HK-2 (cell line): Measurements from ENCODE around the gene CAMSAP1.

Experiments
- DNase-seq: peaks from one replicate; pipeline ENCODE4 v3.0.0-alpha.2; 2018; ENCODE audit not compliant: unreplicated experiment

Gene CAMSAP1

DNA sequence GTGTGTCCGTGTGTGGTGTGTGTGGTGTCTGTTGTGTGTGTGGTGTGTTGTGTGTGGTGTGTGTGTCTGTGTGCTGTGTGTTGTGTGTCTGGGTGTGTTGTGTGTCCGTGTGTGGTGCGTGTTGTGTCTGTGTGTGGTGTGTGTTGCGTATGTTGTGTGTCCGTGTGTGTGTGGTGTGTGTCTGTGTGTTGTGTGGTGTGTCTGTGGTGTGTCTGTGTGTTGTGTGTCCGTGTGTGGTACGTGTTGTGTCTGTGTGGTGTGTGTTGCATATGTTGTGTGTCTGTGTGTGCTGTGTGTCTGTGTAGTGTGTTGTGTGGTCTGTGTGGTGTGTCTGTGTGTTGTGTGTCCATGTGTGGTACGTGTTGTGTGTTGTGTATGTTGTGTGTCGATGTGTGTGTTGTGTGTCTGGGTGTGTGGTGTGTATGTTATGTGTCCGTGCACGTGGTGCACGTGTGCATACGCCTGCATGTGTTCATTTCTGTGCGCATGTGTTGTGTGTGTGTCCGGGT, 133.1 kb downstream of the CAMSAP1 start:
- DNase-seq = no peak

DNA sequence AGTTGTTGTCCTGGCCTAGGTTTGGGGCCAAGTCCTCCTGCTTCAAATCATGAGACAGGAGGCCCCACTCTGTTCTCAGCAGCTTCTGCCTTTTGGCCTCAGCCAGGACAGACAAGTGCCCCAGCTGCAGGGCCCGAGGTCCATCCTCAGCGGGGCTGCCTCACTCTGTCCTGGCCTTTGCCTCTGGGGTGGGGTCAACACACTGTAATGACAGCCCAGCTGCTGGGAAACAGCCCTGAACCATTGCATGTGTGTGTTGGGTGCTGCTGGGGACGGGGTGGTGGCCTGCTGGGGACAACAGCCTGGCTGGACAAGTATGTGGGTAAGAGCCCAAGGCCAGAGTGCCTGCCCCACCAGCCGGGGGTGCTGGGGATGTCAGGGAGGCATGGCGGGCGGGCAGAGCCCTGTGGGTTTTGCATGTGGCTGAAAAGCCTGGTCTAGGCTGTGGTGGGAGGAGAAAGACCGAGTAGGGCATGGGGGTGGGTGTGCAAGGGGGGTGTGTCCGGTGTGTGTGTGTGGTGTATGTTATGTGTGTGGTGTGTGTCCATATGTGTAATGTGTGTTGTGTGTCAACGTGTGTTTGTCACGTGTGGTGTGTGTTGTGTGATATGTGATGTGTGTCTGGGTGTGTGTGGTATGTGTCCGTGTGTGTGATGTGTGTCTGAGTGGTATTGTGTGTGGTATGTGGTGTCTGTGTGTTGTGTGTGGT, 133.7 kb downstream of the CAMSAP1 start:
- no peak for DNase-seq

DNA sequence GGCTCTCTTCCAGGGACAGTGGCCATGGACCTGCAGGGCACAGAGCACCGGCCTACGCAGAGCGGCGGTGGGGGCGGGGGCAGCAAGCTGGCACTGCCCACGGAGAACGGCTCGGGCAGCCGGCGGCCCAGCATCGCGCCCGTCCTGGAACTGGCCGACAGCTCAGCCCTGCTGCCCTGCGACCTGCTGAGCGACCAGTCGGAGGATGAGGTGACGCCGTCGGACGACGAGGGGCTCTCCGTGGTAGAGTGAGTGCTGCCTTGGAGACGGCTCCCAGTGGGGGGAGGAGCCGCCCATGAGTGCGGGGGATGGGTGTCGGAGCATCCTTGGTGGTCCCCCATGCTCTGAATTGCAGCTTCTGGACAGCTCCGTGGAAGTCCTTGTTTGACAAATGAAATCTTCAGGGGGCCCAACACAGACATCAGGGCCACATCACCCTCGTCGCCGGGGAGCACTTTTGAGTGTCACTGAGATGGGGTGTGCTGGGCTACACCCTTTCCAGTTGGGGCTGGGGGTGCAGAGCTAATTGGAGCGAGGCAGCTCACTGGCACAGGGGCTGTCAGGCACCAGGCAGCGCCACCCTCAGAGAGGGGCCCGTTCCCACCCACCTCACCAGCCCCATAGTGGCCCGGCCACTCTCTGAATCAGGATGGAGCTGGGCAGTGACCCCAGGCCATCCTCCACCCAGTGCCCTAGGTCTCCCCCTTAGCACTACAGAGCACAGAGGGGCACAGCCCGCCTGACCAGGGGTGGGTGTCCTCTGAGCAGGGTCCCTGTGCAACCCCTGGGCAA, 134.4 kb downstream of the CAMSAP1 start:
- no peak for DNase-seq

DNA sequence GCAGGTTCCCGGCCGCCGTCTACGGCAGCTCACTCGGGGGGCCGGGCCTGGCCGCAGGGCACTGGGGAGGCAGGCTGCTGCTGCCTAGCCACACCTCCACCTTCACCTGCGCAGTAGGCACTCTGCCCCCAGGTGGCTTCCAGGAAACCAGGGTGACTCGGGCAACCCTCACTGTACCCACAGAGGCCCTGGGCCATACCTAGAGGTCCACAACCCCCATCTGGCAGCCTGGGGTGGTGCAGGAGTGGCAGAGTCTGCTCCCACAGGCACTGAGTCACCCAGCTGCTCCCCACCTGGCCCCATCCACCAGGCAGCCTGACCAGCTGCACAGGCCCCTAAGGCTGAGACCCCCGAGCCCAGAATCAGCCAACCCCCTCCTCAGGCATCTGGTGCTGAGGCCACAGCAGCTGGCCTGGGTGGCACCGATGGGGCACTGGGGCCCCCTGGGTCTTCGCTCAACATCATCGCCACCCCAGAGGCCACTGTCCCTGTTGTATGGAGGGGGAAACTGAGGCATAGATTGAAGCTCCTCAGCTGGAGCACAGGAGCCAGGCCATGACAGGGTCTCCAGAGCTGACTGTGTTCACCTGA, 135.2 kb downstream of the CAMSAP1 start:
- no peak for DNase-seq

DNA sequence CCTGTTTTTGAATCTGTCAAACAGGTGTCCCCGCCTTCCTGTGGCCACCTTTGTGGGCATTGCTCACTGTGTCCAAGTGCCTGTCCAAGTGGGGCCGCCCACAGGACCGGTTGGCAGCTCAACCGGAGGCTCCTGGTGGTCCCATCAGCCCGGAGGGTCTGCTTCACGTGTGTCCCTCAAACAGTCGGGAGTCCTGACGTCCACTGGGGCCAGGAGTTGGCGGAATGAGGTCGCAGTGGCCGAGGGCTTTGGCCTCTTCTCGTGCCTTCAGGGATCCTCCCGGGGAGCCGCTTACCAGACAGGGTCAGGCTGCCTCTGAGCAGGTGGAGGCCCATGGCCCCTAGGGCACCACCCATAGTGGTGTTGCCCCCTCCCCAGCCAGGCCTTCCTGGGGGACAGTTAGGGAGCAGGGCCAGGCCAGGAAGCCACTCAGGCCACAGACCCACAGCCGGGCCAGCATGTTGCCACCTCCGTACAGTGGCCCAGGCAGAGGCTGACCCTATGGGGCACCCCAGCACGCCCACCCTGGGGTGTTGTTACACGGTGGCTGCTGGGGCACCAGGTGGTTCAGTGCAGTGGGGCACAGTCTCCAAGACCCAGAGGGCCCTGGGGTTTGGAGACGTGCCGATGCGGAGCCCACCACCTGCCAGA, 135.8 kb downstream of the CAMSAP1 start:
- no peak for DNase-seq

DNA sequence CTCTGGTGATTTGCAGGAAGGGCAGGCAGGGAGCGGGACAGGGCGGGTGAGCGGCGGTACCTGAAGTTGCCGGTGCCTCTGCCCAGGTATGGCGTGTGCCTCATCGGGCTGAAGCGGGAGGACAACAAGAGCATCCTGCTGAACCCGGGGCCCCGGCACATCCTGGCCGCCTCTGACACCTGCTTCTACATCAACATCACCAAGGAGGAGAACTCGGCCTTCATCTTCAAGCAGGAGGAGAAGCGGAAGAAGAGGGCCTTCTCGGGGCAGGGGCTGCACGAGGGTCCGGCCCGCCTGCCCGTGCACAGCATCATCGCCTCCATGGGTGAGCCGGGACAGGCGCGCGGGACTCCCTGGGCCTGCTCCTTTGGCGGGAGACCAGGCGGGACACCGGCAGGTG, 136.6 kb downstream of the CAMSAP1 start:
- no peak for DNase-seq

DNA sequence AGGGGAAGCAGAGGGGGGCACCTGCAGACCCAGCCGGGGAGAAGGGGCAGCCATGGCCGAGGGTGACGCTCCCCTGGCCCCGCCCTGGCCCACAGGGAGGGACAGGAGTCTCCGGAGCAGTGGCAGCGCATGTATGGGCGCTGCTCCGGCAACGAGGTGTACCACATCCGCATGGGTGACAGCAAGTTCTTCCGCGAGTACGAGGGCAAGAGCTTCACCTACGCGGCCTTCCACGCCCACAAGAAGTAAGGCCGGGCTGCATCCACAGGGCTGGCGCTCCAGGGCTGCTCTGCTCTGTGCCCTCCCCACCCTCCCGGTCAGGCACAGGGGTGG, 137.2 kb downstream of the CAMSAP1 start:
- DNase-seq = no peak

DNA sequence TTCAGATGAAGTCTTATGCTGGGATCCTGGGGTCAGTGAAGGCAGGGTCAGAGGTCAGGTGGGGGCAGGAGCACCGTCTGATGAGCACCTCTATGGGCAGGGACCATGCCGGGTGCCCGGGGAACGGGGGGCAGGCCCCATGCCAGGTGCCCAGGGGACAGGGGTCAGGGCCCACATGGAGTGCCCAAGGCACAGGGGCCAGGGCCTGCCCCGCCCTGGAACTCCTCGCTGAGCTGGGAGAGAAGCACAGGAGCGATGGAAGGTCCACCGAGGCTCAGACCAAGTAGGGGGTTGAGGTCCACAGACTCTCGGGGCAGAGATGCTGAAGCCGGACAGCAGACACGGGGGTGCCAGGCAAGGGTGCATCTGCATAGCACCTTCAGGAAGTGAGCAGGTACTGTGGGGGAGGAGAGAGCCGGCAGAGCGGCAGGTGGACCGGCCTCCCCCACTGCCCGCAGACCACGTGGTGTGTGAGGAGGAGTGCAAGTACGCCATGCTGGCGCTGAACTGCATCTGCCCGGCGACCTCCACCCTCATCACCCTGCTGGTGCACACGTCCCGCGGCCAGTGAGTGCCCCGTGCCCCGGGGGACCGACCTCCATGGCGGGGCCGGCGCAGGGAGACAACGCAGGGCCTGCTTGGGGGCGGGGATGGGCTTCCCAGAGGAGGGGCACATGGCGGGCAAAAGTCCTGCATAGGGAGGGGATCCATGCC, 137.7 kb downstream of the CAMSAP1 start:
- DNase-seq = no peak

DNA sequence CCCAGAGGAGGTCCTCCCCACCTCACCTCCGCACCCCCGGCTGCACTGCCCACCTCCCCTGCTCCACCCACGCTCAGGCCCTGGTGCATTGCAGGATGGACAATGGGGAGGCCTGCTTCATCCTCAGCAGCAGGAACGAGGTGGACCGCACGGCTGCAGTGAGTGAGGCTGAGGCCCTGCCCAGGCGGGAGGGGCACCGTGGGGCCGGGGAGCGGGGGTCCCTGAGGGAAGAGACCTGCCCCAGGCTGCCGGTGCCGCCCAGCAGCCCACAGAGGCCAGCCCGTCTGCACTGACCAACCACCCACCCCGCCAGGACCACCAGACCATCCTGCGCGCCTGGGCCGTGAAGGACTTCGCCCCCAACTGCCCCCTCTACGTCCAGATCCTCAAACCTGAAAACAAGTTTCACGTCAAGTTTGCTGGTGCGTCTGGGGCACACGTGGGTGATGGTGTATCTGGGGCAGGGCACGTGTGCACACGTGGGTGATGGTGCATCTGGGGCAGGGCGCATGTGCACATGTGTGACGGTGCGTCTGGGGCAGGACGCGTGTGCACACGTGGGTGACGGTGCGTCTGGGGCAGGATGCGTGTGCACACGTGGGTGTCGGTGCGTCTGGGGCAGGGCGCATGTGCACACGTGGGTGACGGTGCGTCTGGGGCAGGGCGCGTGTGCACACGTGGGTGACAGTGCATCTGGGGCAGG, 138.7 kb downstream of the CAMSAP1 start:
- DNase-seq = no peak

DNA sequence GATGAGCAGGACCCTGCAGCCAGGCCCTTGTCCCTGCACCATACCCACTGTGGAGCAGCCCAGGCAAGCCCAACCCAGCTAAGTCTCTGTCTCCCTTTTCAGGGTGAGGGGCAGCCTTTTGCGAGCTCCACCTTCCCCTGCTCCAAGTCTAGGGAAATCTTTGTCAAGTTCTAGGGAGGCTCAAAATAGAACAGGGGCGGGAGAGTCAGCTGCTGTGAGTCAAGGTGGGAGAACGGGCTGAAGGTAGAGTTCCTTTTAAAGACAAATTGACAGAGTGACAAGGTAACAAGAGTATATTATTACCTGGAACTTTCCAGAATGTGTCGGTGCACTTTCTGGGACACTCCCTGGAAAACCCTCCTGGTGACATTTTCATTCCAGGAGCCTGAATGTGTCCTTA, 140.6 kb downstream of the CAMSAP1 start:
- DNase-seq = no peak

DNA sequence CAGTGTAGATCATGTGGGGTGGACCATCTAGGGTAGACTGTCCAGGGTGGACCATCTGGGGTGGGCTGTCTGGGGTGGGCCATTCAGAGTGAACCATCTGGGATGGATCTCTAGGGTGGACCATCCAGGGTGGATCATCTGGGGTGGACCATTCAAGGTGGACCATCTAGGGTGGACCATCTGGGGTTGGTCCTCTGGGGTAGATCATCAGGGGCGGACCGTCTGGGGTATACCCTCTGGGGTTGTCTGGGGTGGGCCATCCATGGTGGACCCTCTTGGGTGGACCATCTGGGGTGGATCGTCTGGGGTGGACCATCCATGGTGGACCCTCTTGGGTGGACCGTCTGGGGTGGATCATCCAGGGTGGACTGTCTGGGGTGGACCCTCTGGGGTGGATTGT, 141.1 kb downstream of the CAMSAP1 start:
- DNase-seq = no peak

DNA sequence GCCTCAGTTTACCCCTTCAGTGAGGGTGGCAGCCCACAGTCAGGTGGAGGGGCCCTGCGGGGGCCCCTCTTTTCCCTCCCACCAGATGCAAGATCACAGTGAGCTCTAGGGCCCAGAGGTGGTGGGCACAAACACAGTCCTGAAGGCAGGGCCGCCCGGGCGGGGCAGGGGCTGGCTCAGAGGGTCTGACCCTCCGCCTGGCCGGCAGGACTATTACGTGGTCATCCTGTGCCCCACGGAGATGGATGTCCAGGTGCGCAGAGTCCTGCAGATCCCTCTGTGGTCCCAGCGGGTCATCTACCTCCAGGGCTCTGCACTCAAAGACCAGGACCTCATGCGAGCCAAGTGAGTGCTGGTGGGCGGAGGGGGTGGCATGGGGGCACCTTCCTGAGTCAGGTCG, 141.9 kb downstream of the CAMSAP1 start:
- DNase-seq = no peak

DNA sequence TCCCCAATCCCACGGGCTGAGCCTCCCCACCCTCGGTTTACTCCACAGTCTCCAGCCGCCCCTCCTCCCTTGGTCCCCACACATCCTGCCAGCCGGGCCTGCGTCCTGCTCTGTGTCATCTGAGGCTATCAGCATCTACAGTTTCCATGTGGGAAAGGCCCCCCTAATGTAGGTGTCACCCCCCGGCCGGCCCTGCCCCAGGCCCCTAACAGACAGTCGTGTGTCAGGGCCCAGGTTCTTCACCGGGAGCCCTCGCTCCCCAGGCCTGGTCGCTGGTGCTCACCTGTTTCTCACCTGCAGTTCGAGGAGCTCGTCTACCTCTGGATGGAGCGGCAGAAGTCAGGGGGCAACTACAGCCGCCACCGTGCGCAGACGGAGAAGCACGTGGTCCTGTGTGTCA, 142.6 kb downstream of the CAMSAP1 start:
- no peak for DNase-seq

DNA sequence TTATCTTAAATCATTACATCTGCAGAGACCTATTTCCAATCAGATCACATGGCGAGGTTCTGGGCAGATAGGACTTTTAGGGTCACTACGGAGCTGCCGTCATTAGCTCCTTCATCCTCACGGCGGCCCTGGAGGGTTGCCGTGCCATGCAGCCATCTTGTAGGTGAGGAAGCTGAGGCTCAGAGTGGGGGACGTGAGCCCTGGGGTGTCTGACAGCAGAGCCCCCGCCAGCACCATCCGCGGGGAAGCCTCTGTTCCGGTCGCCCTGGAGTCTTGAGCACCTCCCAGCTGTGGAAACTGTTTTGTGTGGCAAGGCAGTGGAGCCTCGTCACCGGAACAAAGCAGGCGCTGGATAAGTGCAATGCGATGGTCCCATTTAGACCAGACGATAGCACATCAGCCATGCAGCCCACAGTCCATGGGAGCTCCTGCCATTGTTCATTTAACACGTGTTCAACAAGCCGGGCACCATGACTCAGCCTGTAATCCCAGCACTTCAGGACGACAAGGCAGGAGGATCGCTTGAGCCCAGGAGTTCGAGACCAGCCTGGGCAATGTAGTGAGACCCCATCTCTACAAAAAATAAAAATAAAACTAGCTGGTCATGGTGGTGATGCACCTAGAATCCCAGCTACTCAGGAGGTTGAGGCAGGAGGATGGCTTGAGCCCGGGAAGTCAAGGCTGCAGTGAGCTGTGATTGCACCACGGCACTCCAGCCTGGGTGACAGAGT, 143.5 kb downstream of the CAMSAP1 start:
- no peak for DNase-seq

DNA sequence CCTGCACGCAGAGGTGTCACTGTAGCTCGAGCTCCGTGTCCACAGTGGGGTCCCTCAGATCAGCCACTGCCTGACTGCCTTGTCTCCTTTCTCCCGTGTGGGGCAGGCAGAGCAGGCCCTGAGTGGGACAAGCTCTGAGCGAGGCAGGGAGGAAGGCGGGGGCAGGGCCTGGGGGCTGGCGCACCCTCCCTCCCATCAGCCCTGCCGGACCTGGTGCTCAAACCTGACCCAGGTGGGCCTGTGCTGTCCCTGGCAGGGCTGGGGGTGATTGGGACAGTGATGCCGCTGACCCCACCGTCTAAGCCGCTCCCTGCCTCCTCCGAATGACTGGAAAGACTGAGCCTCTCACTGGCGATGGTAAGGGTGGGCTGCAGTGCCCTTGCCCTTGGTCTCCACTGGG, 144.4 kb downstream of the CAMSAP1 start:
- no peak for DNase-seq

DNA sequence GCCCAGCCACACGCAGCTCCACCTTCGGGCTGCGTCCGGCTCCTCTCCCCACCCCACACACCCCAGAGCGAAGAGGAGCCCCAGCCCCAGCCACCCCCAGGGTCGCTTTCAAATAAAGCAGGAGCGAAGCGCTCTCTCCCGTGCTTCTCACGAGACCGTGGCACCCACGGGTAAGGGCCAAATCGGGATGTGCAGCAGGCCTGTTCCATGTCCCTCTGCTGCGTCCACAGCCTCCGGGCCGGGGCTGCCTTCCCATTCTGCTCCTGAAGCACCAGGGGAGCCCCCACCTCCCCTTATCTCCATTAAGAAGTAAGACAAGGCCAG, 145.5 kb downstream of the CAMSAP1 start:
- no peak for DNase-seq

DNA sequence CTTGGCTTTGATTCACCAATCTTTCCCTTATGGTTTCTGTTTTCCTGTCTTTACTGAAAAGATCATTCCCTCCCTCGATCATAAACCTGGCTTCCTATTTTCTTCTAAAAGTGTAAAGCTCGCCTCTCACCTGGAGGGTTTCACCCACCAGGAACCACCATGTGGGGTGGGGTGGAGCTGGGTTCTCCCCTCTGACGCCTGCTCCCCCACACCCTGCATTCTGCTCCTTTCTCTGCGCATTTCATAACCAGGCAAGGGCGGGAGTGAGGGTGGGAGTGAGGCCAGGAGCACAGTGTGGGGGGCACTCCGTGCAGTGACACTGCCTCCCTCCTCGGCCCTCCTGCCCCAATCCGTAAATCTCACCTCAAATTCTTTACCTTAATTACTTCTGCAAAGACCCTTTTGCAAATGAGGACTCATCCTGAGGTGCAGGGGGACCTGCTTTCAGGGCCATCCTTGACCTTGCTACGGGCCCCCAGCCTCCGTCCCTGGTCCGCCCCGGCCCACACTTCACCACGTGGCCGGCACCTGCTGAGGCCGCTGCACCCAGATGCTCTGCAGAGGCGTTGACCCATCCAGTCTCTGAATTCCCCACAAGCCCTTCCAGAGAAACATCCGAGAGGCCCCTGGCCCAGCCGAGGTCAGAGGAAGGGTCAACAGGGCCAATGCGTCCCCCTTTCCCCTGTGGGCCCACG, 146.0 kb downstream of the CAMSAP1 start:
- DNase-seq = no peak

DNA sequence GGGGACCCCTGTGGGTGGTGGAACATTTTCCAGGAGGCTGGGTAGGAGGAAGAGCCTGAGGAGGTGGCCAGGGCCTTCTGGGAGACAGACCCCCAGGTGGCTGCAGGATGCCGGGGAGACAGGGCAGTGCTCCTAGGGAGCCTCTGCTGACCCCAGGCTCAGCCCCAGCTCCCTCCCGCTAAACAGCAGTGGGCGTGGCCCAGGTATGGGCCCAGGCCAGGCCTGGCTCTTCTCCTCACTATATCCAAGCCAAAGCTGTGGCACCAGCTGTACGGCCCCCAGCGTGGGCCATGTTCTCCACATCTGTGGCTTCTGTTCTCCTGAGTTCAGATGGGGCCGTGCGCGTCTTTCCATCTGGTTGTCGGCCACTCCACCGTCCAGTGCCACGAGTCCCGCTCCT, 146.9 kb downstream of the CAMSAP1 start:
- no peak for DNase-seq

DNA sequence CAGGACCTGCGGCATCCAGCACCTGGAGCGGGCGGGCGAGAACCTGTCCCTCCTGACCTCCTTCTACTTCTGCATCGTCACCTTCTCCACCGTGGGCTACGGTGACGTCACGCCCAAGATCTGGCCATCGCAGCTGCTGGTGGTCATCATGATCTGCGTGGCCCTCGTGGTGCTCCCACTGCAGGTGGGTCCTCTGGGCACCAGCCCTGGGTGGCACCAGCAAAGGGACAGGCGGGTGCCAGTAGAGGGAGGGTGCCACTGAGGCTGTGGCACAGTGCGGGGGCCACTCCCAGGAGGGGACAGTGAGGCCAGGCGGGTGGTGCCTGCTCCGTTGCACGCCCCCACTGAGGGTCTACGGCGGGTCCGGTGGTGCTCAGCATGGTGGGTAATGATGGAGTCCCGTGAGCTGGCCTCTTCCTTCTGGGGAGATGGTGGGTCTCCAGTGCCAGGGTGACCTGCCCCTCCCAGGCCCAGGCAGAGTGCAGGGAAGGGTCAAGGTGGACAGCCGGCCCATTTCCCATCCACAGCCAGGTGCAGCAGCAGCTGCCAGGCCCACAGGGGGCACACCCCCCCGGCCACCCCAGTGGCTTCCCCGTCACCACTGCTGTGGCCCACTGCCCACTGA, 147.6 kb downstream of the CAMSAP1 start:
- no peak for DNase-seq

DNA sequence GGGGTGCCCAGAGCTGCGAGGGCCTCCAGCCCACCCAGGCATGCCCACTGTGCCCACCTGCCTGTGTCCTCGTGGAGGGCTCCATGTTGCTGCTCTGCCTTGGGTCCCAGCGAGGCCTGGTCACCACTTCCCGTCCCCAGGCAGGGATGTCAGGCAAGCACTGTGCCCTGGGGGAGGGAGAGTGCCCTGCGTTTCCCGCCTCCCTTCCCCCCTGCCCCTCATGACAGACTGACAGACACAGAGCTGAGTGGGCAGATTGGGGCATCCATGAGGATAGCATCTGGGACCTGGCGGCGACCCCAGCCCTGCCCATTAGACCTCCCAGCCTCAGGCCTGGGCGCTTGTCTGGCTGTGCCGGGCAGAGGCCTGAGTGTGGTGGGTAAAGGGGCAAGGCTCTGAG, 148.5 kb downstream of the CAMSAP1 start:
- DNase-seq = no peak
